ENCODE results near the gene FRMD4B. TPM values are rescaled to one million over a fixed set of nuclear protein-coding genes. Genes with fewer than 3 reads are reported as not detected.

The FRMD4B gene
- total RNA-seq, 6 experiments from 2014 or later: 0.03 to 0.12 (median 0.07) TPM; not detected in 1

DNA sequence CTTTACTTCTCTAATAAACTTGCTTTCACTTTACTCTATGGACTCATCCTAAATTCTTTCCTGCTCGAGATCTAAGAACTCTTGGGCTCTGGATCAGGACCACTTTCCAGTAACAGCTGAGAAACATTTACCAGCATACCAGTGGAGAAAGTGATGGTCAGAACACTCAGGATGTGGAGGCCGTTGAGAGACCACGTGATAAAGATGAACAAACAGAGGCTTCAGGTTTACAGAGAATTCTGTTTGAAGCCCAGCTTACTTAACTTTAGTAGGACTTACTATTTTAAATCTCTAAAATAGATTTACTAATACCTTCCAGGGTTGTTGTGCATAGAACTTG is 57.0 kb downstream of the FRMD4B start:
- no peak overlapping the region for H3K27ac Mint-ChIP-seq
- no peak for TF ChIP-seq CTCF (IDR thresholded peaks at IDR 0.05)
- no peaks in the 10 kb centered on the region for H3K36me3 Mint-ChIP-seq (ENCODE audit: low read depth)
- peaks cover 46% of the 10 kb centered on the region for H3K4me1 Mint-ChIP-seq (ENCODE audit: low read depth)
- H3K4me3 Mint-ChIP-seq: peak overlapping the region; percentile 53; the same call in 1 of the 2 replicates
- DNase-seq: no peak
- peaks cover 9% of the 10 kb centered on the region for H3K27me3 Mint-ChIP-seq (ENCODE audit: insufficient read depth)
- H3K9me3 Mint-ChIP-seq: no peaks in the 10 kb centered on the region

DNA sequence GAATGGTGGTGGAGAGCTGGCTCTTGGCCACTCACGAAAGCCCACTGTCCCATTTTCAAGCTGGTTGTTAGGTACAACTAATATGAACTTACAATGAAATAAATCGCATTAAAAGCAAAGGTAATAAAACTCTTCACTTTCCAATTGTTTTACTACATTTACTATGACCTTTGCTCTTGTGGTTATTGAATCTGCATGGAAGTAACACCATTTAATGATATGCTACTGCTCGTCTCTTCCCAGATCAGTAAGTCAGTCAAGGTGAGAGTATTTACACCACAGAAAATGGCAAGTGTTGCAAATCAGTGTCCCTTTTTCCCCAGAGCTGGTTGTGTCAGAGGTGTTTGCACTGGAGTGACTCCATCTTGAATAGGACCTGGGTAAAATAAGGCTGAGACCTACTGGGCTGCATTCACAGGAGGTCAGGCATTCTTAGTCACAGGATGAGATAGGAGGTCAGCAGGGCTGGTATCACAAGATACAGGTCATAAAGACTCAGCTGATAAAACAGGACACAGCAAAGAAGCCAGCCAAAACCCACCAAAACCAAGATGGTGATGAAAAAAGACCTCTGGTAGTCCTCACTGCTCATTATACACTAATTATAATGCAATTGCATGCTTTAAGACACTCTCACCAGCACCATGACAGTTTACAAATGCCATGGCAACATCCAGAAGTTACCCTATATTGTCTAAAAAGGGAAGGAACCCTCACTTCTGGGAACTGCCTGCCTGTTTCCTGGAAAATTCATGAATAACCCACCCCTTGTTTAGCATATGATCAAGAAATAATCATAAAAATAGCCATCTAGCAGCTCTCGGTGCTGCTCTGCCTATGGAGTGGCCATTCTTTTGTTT is 57.6 kb downstream of the FRMD4B start:
- Mint-ChIP-seq H3K27ac (no peak overlapping the region), H3K9me3 (no peaks in the 10 kb centered on the region), H3K27me3 (ENCODE audit: insufficient read depth) (peaks cover 9% of the 10 kb centered on the region), H3K4me1 (ENCODE audit: low read depth) (peaks cover 45% of the 10 kb centered on the region), H3K4me3 (peak overlapping the region; percentile 53; the same call in 1 of the 2 replicates), H3K36me3 (ENCODE audit: low read depth) (no peaks in the 10 kb centered on the region)
- no peak for TF ChIP-seq CTCF (IDR thresholded peaks at IDR 0.05)
- DNase-seq: no peak

DNA sequence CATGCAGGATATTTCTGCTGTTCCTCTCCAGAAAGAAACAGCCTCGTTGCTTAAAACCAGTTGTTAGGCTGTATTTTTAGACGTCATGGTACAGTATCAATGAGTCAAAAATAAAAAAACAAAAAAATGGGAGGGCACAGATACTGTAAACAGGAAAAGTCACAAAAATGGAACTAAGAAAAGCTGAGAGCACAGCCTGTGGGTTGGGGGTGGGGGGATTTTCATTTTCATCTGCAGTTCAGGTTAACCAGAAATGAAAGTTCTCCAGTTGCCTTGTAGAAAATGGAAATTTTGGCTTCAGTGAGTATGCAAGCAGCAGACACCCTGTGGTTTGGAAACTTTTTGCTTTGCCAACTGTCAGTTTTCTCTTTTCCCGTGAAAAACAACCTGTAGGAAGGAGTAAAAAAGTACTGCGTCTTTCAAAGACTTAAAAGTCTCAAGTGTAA is 59.0 kb downstream of the FRMD4B start:
- no peak for TF ChIP-seq CTCF (IDR thresholded peaks at IDR 0.05)
- H3K36me3 Mint-ChIP-seq (ENCODE audit: low read depth): no peaks in the 10 kb centered on the region
- DNase-seq: no peak
- no peaks in the 10 kb centered on the region for H3K9me3 Mint-ChIP-seq
- H3K27me3 Mint-ChIP-seq (ENCODE audit: insufficient read depth): peaks cover 13% of the 10 kb centered on the region
- no peak overlapping the region for H3K27ac Mint-ChIP-seq
- peaks cover 45% of the 10 kb centered on the region for H3K4me1 Mint-ChIP-seq (ENCODE audit: low read depth)
- peak overlapping the region; percentile 5 for H3K4me3 Mint-ChIP-seq

DNA sequence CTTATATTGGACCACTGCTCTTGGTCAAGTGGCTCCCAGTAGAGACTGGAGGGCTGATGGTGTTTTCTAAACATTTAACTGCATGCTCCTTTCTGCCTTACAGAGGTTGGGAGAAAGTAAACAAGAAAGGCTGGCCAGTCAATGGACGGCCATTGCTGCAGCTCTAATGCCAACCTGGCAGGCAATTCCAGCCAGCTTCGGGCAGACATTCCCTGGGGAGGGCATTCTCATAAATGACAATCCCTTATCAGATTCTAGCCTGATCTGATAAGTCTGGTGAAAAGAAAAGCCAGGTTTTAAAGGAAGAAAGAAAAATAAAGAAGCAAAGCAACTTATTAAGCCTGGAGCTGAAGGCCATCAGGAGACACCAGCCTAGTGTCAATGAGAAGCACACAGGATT is 60.7 kb downstream of the FRMD4B start:
- Mint-ChIP-seq H3K4me1 (ENCODE audit: low read depth) (peaks cover 36% of the 10 kb centered on the region), H3K9me3 (no peaks in the 10 kb centered on the region), H3K27me3 (ENCODE audit: insufficient read depth) (peaks cover 17% of the 10 kb centered on the region), H3K27ac (no peak overlapping the region), H3K36me3 (ENCODE audit: low read depth) (no peaks in the 10 kb centered on the region), H3K4me3 (no peak overlapping the region)
- no peak for TF ChIP-seq CTCF (IDR thresholded peaks at IDR 0.05)
- no peak for DNase-seq

DNA sequence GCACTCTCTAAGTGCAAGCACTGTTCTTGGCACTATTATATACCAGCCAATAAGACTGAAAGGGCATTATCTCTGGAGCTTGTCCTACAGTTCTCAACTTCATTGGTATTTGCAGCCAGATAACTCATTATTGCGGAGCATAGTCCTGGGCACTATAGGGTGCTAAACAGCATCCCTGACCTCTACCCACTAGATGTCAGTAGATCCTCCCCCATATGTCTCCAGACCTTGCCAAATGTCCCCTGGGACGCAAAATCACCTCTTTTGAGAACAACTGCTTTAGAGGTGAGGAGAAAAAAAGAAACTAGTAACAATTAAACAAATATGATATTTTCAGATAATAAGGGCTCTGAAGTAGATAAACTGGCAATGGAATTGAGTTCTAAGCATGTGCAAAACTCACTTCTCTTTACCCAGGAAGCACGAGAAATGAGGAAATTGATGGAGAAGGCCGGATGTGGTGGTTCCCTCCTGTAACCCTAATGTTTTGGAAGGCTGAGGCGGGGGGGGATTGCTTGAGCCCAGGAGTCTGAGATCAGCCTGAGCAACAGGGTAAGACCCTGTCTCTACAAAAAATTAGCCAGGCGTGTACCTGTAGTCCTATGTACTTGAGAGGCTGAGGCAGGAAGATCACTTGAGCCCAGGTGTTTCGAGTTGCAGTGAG is 61.4 kb downstream of the FRMD4B start:
- no peak for DNase-seq

More for the DNA sequence above, 61.4 kb downstream of the FRMD4B start:
- Mint-ChIP-seq H3K4me3 (no peak overlapping the region), H3K9me3 (no peaks in the 10 kb centered on the region), H3K27me3 (ENCODE audit: insufficient read depth) (peaks cover 17% of the 10 kb centered on the region), H3K4me1 (ENCODE audit: low read depth) (peaks cover 32% of the 10 kb centered on the region), H3K27ac (no peak overlapping the region), H3K36me3 (ENCODE audit: low read depth) (no peaks in the 10 kb centered on the region)
- peak; percentile 39; the same call in 1 of the 2 replicates for TF ChIP-seq CTCF (IDR thresholded peaks at IDR 0.05)
